GF-D8 (cell line): Measurements from ENCODE around the gene RAB13.
A peak's percentile ranks its signal among the peaks of the same experiment; 100 is the strongest.

Experiments
- DNase-seq: peaks from one replicate; lab custom pipeline; 2025; lab: John Stamatoyannopoulos, UW

RAB13 gene

DNA sequence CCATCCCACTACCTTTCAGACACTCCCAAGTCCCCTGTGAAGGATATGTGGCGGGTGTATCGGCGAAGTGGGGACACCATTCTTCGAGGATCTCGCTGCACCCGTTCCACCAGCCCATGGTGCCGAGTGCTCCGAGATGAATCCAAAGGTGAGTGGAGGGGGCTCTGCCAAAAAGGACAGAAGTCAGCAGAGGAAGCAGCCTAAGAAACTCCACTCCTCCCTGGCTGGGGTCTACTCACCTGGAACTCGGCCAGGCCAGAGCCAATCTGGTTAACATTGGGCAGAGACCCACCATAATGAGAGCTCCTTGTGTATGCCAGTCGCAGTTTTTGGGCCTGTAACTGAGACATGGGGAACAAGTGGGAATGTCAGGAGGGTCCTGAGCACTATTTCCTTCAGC, 31.3 kb downstream of the RAB13 start:
- no peak for DNase-seq

DNA sequence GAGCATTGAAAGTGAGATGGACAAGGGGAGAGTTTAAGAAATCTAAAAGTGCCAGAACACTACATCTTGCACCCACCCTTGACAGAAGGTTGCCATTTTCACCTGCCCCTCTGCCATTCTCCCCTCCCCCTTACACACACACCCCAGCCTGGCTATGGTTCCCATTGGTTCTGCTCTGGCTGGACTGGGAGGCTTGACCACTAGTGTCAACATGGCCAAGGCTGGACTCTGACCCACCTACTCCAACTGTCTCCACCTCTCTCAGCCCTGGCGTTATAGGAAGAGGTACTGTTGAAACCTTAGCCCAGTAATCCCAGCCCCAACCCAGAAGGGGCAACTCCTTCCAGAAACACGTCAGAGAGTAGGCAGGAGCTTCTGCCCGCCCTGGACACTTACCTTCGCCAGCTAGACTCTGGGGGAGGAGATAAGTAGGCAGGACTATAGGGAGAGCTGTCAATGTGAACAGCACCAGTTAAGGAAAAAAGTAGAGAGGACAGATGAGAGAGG, 32.2 kb downstream of the RAB13 start:
- DNase-seq: no peak

DNA sequence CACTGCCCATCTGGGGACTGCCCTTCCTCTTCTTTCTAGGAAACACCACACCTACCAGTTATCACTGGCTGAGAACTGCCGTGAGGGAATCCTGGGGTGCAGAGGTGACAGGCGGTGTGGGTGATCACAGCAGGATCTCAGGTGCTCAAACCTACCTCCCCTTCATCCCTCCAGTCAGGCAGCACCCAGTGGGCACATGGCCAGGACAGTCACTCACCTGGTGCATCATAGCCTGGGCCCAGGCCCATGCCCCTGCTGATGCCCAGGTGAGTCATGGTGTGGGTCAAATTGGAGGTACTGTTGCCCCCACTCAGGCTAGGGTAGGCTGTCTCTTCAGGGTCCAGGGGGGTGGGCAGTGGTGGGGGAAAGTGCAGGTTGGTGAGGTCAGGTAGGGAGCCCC, 34.3 kb downstream of the RAB13 start:
- no peak for DNase-seq

DNA sequence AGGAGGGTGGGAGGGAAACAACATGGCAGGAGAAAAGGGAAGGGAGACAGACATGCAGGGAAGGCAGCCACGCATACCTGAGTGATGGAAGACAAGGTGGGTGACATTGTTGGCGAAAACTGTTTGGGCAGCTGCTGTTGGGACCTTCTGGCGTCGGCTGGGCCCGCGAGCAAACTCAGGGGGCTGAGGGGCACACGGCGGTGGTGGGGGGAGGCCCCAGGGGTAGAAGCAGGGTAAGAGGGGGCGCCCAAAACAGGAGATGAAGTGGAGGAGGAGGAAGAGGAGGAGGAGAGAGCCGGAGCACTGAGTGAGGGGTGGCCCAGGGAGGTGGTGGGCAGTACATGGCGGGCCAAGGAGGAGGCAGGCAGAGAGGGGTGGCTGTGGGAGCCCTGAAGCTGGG, 35.0 kb downstream of the RAB13 start:
- DNase-seq: no peak

DNA sequence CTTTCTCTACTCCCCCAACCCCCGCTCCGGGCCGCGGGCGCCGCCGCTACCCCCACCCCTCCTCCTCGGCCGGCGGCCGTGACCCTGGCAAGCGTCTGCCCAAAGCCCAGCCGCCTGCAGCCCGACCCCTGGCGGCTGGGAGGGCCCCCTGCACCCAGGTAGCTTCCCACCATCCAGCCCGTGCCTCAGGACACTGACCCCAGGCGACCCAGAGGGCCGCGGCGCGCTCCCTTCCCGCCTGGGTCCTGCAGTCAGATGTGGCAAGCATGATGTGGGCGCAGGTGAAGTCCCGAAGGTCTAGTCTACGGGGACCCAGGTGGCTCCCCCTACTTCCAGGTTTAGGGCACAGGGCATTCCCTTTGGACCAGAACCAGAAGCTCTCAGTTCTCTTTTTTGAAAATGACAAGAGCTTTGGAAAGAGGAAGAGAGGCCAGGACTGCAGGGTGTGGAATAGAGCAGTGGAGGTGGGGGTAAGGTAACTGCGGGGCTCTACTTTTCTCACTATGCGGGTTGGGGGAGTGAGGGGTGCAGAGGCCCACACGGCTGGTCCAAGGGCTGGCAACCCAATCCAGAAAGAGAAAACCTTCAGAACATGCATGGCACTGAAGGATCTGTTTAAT, 39.4 kb downstream of the RAB13 start, which contains the start of gene DENND4B:
DENND4B (minus strand) TSS at position 97 of the 620 bp plus-strand sequence. CDS start 2,344 bp downstream, outside the sequence.
- peak; percentile 59 for DNase-seq

DNA sequence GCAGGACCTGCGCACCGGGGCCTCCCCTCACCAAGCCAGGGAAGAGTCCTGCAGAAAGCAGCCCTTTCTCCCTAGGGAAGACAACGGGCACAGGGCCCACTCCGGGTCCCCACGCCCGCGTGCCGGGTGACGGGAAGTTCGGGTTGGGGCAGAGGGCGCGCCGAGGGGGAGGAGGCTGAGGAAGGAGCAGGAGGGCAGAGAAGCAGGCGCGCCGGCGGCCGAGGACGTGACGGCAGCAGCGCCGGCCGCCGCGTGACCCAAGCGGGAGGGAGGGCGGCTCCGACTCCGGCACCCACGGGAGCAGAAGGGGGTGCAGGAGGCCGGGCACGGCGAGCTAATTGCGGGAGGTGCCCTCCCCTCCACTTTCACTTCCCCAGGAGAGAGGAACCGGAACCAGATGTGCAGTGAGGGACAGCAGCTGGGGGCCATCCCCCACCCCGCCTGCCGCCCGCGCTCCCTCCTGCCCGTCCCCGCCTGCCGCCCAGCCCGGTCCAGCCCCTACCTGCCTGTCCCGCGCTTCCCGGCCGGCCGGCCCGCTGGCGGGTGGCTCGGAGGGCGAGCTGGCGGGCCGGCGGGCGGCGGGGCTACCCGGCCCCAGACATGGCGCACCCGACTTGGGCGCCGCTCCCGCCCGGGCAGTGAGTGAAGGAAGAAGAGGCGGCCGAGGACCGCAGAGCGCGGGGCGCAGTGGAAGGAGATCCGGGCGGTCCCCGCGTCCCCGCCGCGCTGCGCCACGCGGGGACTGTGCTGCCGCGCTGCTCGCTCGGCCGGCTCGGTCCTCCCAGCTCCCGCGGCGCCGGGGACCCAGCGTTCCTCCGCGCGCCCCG, 40.1 kb downstream of the RAB13 start:
- DNase-seq: peak; percentile 83

DNA sequence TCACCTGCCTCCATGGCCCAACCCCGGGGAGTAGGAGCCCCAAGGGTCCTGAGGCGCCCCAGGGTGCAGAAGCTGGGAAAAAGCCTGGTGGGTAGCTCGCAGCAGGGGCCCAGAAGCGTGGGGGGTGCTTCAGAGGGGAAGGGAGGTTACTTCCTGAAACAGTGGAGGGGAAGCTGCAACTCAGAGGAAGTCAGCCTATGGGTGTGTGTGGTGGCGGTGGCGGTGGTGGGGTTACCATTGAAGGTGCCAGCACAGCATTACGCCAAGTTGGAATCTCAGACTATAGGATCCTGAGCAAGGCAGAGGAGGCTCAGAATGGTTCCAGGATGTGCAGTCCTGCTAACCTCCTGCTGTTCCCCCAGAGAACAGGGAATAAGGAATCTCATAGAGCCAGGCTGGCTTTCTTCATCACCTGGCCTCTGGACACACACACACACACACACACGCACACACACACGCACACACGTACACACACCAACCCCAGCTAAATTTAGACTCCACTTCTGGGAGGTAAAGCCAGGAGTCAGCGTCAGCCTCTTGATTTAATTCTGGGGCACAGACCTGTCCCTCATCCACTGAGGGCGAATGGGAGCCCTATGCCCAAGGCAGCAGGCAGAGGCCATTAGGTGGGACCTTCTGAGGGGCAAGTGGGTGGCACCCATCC, 40.9 kb downstream of the RAB13 start:
- DNase-seq: peak; percentile 87

DNA sequence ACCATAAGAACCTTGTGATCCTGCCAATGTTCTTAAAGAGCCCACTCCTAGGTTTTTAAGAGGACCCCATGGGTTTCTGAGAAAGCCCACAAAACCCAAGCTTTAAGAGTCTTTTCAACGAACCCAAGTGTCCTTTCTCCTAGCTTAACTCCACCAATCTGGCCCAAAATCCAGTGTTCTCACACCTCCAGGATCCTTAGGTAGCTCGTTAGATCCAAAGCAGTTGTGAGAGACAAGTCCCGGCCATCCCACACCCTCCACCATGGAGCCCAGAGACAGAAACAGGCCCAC, 41.4 kb downstream of the RAB13 start:
- no peak for DNase-seq

DNA sequence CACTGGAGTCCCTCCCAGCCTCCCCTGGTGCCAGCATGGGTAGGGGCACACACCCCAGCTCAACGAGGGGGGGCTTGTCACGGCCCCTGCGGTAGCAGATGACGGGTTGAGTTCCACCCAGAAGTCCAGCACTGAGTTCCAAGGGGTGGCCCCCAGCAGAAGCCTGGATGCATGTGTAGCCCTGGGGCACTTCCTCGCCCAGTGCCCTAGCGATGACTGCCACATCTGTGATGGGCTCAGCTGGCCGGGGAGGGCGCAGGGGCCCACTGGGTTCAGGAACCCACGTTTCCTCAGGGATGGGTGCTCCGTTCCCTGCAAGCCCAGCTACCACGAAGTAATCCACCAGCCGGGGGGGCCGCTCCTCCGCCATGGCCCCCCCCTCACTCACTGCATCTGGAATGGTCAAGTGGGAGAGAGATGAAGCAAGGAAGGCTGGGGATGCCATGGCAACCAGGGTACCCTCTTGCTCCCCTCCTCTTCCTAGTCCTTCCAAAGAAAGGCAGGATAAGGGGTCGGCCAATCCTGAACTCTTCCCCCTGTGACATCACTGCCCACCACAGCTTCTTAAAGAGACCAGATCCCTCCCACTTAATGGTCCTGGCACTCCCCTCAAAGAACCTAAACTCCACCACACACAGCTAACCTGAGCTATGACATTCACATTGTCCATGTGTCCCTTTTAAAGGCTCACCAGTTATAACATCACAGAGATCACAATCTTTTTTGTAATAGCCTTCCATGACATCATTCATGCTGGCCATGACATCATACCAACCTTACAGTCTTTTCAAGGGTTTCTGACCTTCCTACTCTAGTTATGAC, 41.9 kb downstream of the RAB13 start:
- DNase-seq: no peak

DNA sequence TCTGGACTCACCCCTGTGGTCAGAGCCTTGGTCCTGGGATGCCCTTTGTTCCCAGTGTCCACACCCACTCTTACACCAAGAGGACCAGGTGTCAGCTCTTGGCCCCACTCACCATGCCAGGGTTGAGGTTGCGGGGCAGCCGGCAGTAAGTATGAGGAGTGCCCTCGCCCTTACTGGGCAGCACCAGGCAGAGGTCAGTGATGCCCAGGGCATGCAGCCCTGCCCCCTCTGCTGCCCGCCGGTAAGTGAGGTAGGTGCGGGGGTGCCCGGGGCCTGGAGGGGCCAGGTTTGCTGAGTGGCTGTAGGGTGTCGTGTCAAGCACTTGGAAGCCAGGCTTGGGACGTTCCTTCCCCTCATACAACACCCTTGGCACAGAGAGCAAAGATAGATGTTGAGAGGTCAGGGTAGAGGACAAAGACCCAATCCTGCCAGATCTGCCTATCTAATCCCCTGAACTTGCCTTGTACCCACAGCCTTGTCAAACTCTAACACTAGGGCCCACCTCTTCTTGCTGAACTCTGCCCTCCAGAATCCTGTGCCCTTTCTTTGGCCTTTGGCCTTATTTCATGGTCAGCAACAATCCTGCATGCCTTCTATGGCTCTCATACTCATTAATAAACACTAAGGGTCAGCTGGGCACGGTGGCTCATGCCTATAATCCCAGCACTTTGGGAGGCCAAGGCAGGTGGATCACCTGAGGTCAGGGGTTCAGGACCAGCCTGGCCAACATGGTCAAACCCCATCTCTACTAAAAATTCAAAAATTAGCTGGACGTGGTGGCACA, 43.2 kb downstream of the RAB13 start:
- no peak for DNase-seq

DNA sequence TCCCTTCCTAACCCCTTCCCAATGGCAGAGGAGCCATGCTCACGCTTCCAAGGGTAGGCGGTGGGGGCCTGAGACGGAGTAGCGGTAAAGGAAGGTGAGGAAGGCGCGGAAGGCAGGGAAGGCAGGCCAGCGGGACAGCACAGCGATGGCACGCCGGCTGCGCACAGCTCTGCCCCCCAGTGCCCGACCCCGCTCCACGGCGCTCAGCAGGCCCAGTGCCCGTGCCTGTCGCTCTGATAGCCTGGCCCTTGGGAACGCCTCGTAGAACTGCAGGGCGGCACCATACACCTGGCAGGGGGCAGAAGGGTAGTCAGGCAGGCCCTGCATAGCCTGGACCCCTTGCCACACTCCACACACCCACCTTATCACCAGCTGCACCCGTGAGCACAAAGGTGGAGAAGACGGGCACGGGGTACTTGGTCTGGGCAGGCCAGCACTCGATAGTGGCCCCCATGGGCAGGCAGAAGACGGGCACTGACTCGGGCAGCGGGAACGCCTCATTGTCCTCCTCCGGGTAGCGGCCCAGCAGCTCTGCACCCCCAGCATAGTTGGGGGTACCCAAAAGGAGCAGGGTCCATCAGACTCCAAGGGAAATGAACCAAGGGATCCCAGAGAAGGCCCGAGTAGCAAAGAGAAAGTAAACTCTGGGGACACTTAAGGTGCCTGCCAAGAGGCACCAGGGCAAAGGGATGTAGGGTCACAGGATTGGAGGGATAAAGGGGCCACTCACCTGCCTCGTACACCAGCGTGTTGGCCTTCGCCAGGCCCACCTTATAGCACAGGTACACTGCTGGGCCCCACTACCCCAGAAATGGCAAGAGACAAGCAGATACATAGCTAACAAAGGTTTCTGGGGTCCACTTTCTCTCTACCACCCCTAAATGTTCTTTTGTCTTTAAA, 44.1 kb downstream of the RAB13 start:
- no peak for DNase-seq

DNA sequence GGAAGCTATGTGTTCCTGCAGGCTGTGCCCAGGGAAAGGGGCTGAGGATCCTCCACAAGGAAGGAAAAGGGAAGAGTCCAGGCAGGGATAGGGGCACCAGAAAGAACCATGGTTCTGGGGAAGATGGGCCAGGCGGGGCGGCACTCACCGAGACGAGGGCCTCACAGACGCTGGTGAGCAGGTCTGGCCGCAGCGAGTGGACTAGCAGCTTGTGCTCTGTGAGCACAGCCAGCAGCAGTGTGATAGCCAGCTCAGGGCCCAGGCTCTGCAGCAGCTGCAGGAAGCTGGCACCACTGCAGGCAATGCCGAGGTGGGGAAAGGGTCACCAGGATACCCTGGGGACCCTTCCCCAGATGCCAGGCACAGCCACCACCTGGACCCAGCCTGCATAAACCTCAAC, 45.4 kb downstream of the RAB13 start:
- no peak for DNase-seq

DNA sequence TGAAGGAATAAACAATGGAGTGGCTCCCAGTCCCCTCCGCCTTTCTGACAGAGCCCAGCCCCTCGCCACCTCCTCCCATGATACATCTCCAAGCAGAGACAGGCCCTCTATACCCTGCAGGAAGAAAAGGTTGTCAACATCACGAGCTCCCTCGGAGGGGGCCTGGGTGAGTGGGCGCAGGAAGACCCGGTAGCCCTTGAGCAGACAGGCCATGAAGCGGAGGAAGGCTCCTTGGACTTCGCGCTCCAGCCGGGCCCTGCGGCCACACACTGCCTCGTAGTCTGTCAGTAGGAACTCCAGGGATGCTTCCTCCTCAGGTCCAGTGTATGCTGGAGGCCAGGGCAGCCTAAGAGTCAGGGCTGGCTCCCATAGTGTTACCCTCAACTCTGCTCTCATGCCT, 46.7 kb downstream of the RAB13 start:
- no peak for DNase-seq

DNA sequence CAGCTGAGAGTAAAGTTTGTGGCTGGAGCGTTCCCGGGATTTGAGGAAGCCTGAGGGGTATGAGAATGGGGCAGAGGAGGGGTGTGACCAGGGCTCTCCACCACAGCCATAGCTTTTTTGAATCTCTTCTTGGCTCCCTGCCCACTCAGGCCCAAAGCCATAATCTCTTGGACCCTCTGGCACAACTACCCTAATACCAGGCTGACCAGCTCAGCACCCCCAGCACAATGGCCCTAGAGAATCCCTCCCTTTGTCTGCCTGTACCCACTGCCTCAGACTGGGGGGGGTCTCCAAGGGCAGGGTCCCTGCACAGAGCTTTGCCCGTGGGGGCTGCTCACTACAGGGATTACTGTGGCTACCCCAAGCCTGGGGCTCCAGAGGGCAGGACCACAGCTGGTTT, 47.1 kb downstream of the RAB13 start:
- DNase-seq: no peak

DNA sequence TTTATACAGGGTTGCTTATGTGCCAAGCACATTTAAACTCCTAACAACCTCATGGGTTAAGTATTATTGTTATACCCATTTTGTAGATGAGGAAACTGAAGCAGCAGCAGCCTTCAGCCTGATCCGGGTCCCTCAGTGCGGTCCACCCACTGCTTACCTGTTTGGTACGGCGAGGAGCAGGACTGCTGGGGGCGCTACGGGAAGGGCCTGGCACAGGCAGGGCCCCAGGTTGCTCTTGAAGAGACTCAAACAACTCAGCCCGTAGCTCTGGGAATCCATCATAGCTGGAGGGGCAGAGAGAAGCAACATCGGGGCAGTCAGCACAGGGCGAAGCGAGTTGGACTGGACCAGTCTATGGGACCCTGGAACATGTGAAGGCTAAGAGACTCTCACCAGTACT, 48.8 kb downstream of the RAB13 start:
- no peak for DNase-seq

DNA sequence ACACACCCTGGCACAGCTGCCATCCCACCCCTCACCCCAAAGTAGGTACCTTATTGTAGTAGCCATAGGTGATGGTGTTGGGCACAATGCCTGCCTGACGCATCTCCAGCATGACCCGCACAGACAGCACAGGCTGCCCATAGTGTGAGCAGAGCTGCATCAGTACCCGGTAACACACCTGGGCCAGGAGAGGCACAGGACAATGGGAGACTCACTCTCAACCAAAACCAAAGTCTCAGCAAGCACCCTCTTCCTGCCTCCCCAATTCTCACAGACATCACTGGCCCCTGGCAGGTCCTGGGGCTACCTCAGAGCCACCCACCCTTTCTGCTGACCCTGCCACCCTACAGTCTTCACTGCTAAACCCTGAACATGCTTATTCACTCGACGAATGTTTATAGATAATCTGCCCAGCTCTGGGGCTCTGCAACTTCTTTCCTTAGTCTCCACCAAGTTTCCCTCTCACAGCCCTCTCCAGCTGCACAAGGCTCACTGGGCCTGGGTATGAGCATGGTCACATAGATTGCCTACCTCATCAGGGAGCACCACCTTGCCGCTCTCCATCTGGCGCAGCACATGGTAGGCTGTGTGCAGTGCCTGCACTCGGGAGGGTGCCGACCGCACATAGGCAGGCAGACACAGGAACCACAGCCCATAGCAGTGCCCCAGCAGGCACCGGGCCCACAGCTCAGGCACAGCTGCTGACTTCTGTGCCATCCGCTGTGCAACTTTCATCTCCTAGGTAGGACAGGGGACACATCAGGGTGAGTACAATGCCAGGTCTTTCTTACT, 49.9 kb downstream of the RAB13 start:
- DNase-seq: no peak

DNA sequence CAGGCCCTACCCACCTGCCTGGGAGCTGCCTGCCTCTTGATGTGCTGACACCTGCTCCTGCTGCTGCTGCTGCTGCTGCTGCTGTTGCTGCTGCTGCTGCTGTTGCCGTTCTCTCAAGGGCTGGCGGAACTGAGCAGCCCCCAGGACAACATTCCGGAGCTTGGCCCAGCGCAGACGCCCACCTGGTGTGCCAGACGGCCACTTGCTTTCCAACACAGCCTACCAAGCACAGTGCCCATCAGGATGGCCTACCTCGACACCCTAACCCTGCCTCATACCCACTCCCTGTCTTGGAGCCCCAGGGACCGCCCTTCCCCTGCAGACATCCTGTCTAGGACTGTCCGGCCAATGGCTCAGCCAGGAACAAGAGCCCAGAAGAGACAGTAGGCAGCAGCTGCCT, 51.4 kb downstream of the RAB13 start:
- DNase-seq: no peak

DNA sequence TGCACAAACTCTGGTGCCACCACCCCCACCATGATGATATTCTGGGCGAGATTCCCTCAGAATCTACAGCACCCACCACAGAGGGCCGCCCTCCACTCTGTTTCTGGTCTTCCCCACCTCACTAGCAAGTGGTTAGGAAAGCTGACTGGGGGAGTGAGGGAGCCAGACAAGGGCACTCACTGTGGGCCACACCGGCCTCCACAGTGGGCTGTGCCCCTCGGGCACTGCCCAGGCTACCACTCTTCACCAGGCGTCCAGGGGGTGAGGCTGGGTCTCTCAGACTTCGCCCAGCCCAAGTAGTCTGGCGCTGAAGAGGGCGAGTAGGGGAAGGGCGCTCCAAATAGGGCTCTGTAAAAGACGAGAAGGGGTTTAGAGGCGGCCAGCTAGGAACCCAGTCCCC, 52.2 kb downstream of the RAB13 start:
- no peak for DNase-seq

DNA sequence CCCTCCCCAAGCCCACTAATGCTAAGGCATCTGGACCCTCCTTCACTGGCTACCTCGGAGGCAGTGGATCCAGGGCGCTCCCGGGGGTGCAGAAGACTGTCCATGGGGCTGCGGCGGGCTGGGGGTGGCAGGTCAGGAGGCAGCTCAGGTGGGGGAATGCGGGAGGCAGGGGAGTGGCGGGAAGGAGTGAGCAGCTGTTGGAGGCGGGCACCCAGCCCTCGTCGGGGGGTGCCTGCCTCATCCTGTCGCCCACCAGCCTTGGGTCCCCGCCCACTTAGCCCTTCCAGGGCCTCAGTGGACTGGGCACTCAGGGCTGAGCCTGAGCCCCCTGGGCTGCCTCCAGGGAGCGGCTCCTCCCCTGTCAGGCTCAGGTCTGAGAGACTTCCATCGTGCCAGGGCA, 52.7 kb downstream of the RAB13 start:
- DNase-seq: no peak
